ENCODE results near the gene CCDC92.
A peak's percentile ranks its signal among the peaks of the same experiment; 100 is the strongest.

The CCDC92 gene

DNA sequence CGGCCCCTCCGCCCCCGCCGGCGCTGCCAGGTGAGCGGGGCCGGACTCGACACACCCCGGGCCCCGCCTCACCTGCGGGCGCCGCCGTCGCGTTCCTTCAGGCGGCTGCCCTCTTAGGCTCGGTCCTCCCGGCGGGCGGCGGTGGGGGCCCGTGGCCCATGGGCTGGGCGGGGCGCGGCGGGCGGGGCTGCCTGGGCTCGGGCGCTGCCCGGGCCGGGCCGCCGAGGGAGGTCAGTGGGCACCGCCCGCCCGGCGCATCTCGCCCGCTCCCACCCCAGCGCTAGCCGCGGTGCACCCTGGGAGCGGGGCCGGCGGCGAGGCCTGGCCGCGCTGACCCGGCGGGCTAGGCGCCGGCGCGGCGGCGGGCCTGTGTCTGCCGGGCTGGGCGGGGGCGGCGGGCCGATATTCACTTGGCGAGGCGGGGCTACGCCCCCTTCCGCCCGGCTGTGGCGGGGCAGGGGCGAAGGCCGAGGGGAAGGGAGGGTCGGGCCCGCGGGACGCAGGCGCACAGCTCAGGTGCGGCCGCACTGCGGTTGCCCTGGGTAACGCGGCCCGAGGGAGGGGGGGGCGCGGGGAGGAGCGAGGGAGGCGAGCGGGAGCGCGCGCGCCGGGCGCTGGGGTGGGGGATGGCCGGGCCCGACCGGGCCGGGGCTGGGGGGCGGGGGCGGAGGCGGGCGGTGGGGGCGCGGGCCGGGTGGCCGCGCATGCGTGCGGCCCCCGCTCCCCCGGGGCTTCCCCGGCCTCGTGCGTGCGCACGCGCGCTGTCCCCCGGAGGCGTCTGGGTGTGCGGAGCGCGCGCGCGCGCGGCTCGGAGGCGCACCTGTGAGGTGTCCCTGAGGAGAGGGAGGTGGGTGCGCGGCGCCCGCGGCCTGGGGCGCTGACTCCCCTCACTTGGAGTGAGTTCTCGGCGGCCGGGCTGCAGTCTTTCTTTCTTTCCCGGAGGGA lies at the start of gene CCDC92, which contains the start of gene ZNF664:
Gene CCDC92 (minus strand): TSS at position 375 of the 945 bp plus-strand sequence. CDS start 28,526 bp downstream, outside the sequence.
Gene ZNF664 (plus strand): TSS at position 759 of the 945 bp plus-strand sequence. CDS start 38,930 bp downstream, outside the sequence.
- peak; percentile 91 for DNase-seq

GRCh38 chr12:124022161-124022560 lies 49.5 kb upstream of the CCDC92 start:
- no peak for DNase-seq

- no peak for DNase-seq
Observed at GRCh38 chr12:124021007-124021406, 48.4 kb upstream of the CCDC92 start.

- no peak for DNase-seq
Observed at GRCh38 chr12:124020514-124020949, 47.9 kb upstream of the CCDC92 start.

DNA sequence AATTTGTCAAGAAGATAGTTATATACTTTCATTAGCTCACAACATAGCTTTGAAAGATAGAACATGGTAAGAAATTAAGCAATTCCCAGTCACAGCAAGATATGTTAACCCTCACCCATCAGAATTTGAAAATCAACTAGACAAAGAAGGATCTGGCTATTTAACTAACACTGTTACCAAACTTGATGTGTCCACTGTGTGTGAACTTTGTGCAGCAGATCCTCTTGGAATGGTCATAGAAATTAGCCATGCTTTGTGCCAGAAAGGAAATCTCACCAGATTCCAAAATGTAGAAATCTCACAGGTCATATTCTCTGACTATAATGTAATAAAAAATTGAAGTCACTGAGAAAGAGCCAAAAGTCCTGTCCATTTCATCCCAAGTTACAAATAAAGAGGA lies 46.5 kb upstream of the CCDC92 start:
- no peak for DNase-seq

DNA sequence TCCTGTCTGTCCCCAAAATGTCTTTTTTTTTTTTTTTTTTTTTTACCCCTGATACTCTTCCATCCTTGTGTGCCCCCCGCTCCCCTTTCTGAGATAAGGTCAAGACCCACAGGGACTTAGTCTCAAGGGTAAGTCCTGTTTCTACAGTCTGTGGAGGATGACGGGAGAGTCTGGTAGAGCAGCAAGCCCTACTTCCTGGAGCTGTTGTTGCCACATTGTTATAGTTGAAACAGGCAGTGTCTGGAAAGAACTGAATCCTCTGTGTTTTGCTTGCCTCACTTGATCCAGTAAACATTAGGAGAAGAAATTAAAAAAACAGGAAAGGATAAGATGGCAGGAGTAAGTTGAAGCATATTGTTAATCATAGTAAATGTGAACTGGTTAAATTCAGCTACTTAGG lies 45.9 kb upstream of the CCDC92 start:
- no peak for DNase-seq

- DNase-seq, result no peak
Observed at GRCh38 chr12:124017064-124017463, 44.4 kb upstream of the CCDC92 start.

DNA sequence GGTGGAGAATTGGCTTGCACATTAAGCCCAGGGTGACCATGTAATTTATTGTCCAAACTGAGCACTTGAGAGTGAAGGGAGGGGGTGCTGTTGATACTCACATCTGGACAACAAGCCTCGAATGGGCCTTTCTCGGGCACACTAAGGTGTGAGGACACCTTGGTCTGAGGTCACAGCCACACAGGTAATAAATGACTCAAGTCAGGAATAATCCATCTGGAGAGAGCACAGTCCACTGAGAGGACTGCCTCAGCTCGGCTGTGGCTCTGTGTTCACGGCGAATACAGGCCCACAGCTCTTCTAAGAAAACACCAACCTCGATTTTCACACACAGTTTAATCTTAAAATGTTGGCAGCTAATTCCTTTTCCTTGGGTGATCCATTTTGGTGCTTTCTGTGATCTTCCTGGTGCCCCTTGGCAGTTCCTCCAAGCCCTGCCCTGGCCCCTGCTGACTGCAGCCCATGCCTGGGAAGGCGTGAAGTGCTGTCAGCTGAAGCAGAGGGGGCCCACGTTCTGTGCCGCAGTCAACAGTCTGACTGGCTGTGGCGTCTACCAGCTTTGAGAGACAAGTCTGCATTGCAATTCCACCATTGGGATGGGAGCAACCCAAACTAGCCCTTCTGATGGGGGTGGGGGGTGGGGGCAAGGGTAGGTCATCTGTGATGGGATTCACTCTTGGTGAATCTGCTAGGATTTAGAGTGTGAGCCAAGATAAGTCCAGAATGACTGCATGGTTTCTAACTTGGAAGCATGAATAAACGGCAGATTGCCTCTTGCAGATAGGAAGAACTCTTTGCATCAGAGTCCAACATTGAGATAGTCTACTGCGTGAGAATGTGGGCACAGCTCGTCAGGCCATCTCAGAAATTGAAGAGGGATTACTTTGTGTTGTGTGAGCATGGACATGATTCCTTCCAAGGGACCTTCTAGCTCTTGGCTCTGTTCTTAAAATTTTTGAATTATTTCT lies 43.1 kb upstream of the CCDC92 start:
- no peak for DNase-seq

DNA sequence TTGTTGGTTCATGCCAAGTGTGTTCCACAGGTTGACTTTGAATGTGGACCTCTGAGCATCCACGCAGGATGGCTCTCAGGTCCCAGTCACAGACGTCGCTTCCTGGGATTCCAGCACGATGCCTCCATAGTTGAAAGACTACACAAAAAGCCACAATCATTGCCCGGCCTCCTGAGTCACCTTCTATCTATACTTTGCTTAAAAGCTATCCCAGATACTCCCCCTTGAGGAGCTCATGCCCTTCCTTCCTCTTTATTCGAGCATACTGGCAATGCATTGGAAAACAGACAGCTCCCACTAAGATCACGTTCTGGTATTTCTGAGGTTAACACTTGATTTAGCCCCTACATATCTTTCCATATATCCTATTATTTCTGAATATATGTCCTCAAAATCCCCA lies 40.4 kb upstream of the CCDC92 start:
- no peak for DNase-seq

- DNase-seq, result no peak
Observed at GRCh38 chr12:124011435-124012115, 38.9 kb upstream of the CCDC92 start.

DNA sequence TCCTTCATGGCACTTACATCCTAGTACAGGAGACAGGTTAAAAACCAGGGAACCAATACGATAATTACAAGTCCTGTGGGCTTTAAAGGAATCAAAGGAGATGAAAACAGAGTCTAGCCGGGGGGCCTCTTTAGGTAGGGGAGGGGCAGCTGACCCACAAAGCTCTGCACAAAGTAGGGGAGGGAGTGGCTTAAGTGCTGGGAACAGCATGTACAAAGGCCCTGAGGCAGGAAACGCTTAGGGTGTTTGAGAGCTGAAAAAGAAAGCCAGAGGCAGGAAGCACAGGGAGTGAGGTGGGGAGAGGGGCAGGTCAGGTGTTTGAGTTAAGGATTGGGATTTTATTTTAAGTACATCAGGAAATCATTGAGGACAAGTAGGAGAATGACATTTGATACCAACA lies 38.1 kb upstream of the CCDC92 start:
- no peak for DNase-seq

GRCh38 chr12:124009781-124010180 lies 37.1 kb upstream of the CCDC92 start:
- no peak for DNase-seq

GRCh38 chr12:124008595-124008994 lies 36.0 kb upstream of the CCDC92 start:
- peak; percentile 34 for DNase-seq

DNA sequence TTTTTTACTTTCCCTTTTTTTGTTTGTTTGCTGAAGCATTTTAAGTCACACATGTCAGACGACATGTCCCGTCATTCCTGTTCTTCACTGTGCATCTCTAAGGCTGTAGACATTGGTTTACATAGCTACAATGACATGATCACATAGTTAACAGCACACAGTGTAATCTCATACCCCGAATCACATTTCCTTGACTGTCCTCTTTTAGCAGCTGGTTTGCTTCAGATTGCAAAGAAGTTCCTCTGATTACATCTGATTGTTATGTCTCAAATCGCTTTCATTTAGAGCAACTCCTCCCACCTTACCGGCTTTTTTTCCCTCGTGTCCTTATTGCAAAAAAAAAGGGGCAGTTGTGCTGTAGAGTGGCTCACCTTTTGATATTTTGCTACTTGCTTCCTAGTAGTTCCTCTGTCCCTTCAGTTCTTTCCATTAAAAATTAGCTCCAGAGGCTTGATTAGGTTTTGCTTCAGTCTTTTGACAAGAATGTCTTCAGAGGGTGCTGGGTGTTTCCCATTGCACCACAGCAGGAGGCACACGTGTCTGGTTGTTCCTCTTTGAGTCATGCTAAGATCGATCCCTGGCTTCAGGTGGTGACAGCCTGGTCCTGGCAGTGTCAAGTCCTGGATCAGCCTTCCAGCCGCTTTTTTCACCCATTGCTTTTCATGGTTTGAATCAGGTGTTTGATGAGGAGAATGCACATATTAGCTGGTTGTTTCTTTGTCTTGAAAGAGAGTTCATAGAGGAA lies 35.4 kb upstream of the CCDC92 start:
- DNase-seq, result no peak

- peak; percentile 35 for DNase-seq
Observed at GRCh38 chr12:124006846-124007713, 34.4 kb upstream of the CCDC92 start.

GRCh38 chr12:124006085-124006845 lies 33.6 kb upstream of the CCDC92 start:
- DNase-seq, result no peak

DNA sequence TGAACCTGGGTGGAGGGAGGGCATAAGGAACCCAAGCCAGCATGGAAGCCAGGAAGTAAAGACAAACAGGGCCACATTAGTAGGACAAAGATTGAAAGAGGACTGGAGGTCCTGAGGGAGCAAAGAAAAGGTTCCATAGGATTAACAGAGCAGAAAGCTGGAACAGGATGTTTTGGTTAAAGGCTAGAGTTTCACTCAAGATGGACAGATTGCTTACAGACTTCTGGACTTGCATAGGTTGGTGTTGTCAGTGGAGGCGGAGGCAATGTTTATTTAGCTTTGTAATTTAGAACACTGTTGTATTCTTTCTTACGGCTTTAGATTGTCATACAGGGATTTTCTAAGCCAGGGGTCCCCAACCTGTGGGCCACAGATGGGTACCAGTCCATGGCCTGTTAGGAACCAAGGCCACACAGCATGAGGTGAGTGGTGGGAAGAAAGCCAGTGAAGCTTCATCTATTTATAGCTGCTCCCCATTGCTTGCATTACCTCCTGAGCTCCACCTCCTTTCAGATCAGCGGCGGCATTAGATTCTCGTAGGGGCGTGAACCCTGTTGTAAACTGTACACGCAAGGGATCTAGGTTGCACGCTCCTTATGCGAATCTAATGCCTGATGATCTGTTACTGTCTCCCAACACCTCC lies 31.7 kb upstream of the CCDC92 start:
- no peak for DNase-seq

- no peak for DNase-seq
Observed at GRCh38 chr12:124002654-124003053, 30.0 kb upstream of the CCDC92 start.

DNA sequence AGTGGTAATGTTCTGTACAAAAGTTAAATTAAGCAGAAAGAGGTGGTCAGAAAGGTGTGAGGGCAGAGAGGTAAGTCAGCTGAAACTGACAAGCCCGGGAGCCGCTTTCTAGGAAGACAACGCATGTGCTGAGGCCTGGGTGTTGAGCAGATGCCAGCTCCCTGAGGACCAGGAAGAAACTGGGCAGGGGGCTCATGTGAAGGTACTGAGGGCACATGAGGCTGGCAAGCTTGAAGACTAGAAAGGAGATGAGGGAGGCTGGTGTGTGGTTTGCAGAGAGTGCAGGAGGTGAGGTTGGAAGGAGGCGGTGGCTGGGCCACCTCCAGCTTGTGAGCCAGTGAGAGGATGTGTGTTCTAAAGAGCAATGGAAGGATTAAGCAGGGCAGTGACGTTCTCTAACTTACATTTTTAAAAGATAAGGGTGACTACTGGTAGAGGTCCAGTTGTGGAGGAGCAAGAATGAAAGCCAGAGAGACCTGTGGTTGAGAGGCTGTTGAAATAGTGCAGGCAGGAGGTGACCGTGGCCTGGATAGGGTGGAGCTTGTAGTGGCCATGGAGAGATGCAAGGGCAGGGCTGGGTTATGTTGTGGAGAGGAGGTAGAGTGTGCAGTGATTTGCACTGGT lies 29.5 kb upstream of the CCDC92 start:
- no peak for DNase-seq
